ENCODE measurements around the gene SECTM1. TPM values are rescaled to one million over a fixed set of nuclear protein-coding genes. Genes with fewer than 3 reads are reported as not detected.

The SECTM1 gene
- total RNA-seq, 1 donor from 2014 or later: 12.2 TPM

GRCh38 chr17:82317394-82318168 lies 16.0 kb downstream of the SECTM1 start, which contains the start of gene CD7:
CD7 (minus strand) TSS chr17:82317608; CDS start chr17:82317495, 113 bp downstream.
- intact Hi-C loops (cut with micrococcal nuclease): loop anchor here (1.0 kb wide), 3 partner anchors 14 to 19 kb away; partner anchors contain the start of gene SECTM1

- intact Hi-C loops (cut with micrococcal nuclease): loop anchor here (1.0 kb wide), 4 partner anchors 14 to 44 kb away; partner anchors contain the start of genes CSNK1D and SECTM1
Measured at GRCh38 chr17:82316651-82317393, 16.7 kb downstream of the SECTM1 start.

DNA sequence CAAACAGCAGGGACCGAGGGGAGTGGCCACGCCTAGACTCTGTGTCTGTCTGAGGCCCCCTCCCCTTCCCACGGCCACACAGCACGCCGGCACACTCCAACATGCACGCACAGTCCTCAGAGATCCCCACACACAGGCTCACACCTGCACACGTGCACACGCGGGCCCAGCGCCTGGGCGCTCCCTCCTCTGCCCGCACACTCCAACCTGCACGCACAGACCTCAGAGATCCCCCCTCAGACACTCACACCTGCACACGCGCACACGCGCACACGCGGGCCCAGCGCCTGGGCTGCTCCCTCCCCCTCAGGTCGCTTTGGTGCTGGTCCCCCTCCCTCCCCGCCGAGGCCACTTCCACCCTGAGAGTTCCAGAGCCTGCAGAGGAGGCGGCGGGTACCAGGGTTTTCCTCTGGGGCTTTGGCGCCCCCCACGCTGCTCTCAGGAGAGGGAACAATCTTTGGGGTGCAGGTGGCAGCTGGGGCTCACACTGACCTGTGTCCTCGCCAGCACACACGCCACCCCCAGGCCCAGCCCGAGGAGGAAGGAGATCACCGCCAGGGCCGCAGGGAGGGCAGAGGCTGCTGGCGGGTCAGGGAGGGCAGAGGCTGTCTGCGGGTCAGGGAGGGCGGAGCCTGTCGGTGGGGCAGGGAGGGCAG lies 17.7 kb downstream of the SECTM1 start:
- intact Hi-C loops (cut with micrococcal nuclease): loop anchor here (1.0 kb wide), 1 partner anchor 43 kb away; the partner anchor contains the start of gene CSNK1D

- intact Hi-C loops (cut with micrococcal nuclease): no loop called here
Measured at GRCh38 chr17:82314727-82315605, 18.6 kb downstream of the SECTM1 start.

DNA sequence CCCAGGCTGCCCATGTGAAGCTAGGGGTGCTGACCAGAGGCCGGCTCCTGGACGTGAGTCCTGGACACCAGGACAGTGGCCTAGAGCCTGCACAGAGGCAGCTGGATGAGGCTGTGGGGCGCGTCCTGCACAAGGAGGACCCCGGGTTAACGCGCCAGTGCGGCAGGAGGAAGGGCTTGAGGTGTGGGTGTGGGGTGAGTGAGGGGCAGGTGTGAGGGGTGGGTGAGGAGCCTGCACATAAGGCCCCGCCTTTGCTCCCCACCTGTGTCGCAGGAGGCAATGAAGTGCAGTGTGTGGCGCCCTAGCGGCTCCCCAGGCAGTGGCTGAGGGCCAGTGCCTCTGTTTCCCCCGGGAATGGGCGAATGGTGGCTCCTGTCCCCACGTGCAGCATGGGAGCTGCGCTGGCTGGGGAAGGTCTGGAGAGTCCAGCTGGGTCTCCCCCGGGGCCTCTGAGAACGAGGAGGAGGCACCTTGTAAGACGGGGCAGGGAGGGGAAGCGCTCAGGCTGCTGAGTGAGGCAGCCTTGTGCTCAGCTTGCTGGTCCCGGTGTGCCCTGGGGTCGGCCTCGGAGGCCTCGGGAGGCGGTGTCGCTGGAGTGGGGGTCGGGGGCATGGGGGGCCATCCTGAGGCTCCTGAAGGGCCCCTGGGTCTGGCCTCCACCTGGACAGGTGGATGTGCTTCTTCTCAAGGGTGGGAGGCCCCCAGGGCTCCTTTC lies 19.4 kb downstream of the SECTM1 start:
- intact Hi-C loops (cut with micrococcal nuclease): no loop called here

GRCh38 chr17:82313195-82314011 lies 20.2 kb downstream of the SECTM1 start:
- intact Hi-C loops (cut with micrococcal nuclease): no loop called here

DNA sequence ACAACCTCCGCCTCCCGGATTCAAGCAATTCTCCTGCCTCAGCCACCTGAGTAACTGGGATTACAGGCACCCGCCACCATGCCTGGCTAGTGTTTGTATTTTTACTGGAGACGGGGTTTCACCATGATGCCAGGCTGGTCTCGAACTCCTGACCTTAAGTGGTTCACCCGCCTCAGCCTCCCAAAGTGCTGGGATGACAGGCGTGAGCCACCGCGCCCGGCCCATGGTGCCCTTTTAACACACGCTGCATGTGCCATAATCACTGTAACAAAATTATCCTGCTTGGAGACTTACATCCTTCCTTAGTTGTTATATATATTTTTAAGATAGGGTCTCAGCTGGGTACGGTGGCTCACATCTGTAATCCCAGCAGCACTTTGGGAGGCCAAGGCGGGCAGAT lies 21.6 kb downstream of the SECTM1 start:
- intact Hi-C loops (cut with micrococcal nuclease): no loop called here

GRCh38 chr17:82310877-82311276 lies 22.7 kb downstream of the SECTM1 start:
- intact Hi-C loops (cut with micrococcal nuclease): no loop called here

GRCh38 chr17:82309656-82310570 lies 23.7 kb downstream of the SECTM1 start:
- intact Hi-C loops (cut with micrococcal nuclease): no loop called here

- intact Hi-C loops (cut with micrococcal nuclease): no loop called here
Measured at GRCh38 chr17:82305727-82306300, 27.8 kb downstream of the SECTM1 start.

DNA sequence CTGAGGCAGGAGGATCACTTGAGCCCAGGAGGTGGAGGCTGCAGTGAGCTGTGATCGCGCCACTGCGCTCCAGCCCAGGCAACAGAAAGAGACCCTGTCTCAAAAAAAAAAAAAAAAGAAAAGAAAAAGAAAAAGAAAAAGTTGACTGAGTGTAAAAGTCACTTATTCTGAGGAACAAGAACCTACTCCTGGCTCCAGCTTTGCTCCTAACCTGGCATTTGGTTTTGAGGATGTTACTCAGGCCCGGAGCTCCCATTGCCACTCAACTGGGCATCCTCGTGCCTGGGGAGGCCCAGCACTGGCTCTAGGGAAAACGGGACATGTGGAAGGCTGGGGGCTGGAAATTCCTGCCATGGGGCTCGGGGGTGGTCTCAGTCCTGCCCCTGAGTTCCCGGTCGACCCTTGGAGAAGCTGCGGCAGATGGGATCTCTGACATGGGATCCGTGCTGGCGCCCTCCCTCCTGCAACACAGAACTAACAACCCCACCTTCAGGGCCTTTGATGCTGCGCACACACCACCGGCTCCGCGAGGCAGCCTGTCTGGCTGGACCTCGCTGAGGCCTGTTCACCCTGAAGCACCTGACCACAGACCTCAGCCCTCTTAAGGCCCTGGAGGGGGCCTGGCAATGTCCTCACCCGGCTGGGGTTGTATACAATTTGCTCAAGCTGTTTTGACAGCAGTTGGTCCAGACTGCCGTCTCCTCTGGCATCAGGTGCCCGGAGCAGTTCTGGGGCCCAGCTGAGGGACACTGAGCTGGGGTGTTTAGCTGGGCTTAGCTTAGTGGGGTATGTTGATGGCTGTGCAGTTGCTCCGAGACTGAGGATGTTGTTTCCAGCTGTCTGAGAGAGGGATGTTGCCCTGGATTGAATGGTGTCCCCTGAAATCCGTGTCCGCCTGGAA lies 28.5 kb downstream of the SECTM1 start:
- intact Hi-C loops (cut with micrococcal nuclease): no loop called here

GRCh38 chr17:82303944-82304808 lies 29.4 kb downstream of the SECTM1 start:
- intact Hi-C loops (cut with micrococcal nuclease): loop anchor here (1.0 kb wide), 1 partner anchor 13 kb away; the partner anchor contains the start of gene CD7

DNA sequence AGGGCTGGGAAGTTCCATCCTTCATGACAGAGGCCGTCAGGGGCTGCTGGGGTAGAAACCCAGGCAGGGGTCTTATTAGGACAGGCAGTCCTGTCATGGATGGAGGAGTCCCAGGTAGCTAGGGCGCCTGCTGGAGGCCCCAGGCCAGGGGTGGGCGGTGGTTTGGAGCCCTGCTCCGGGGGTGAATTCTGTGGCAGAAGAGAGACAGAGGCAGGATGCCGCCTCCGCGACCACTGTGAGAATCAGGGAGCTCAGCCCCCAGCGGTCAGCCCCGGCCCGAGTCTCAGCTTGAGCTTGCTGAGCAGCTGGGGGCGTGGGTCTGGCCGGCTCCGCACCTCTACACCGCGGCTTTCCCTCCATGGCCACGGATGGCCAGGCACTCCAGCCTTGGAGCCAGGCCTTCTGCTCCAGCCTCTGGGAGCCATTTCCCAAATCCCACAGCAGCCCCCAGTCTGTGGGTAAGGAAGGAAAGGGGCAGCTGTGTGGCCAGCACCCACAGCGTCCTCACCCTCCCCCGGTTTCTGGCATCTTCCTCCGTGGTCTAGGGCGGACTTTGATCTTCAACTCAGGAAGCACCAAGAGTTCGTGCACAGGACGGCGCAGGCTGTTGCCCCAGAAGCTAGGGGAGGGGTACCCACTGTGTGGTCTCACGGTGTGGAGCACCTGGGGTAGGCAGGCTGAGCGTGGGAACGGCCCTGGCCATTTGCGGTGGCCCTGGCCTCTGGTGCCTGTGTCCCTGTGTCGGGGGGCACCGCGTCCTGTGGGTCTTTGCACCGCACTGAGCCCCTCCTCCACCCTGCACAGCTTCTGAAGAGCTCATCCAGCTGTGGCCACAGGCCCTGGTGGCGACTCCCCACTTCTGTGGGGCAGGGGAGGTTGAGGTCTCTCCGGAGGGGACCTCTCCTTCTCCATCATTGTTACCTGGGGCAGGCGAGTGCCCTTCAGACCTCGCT lies 30.3 kb downstream of the SECTM1 start:
- intact Hi-C loops (cut with micrococcal nuclease): loop anchor here (1.0 kb wide), 1 partner anchor 14 kb away; the partner anchor contains the start of gene CD7

DNA sequence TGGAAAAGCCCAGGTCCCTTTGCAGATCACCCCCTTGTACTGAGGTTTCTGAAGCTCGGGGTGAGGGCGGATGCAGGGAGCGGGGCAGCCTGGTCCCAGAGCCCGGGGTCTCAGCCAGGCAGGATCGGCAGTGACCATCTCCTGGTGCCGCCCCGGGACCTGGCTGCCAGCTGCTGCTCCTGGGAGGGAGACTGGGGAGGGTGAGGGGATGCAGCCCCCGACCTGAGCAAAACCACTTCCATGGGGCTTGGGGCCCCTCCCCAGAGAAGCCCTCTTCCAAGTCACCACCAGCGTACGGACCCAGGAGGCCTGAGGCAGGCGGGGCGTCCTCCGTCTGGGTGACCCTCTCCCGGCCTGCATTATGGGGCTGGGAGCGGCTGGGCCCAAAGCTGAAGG lies 31.0 kb downstream of the SECTM1 start:
- intact Hi-C loops (cut with micrococcal nuclease): no loop called here

Data from T-helper 1 cell treated with Interleukin-12 subunit alpha and Interleukin-12 subunit beta and Interleukin-4 antibody, amounts not matched to agents 30 ng/mL and 1 ng/mL, for 36 hours (primary cell).